ENCODE measurements around the gene CD38.

DNA sequence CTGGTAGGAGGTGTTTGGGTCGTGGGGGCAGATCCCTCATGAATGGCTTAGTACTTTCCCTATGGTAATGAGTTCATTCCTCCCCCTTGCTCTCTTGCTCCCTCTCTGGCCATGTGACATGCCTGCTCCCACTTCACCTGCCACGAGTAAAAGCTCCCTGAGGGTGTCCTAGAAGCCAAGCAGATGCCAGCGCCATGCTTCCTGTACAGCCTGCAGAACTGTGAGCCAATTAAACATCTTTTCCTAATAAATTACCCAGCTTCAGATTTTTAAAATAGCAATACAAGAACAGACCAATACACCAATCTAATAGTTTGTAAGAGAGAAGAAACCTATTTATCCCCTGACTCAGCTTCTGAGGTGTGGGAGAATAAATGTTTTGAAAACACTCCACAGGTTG lies 99.9 kb downstream of the CD38 start:
- TF ChIP-seq NFIC (IDR thresholded peaks at IDR 0.05) = no peak
- TF ChIP-seq, protein P1, sequence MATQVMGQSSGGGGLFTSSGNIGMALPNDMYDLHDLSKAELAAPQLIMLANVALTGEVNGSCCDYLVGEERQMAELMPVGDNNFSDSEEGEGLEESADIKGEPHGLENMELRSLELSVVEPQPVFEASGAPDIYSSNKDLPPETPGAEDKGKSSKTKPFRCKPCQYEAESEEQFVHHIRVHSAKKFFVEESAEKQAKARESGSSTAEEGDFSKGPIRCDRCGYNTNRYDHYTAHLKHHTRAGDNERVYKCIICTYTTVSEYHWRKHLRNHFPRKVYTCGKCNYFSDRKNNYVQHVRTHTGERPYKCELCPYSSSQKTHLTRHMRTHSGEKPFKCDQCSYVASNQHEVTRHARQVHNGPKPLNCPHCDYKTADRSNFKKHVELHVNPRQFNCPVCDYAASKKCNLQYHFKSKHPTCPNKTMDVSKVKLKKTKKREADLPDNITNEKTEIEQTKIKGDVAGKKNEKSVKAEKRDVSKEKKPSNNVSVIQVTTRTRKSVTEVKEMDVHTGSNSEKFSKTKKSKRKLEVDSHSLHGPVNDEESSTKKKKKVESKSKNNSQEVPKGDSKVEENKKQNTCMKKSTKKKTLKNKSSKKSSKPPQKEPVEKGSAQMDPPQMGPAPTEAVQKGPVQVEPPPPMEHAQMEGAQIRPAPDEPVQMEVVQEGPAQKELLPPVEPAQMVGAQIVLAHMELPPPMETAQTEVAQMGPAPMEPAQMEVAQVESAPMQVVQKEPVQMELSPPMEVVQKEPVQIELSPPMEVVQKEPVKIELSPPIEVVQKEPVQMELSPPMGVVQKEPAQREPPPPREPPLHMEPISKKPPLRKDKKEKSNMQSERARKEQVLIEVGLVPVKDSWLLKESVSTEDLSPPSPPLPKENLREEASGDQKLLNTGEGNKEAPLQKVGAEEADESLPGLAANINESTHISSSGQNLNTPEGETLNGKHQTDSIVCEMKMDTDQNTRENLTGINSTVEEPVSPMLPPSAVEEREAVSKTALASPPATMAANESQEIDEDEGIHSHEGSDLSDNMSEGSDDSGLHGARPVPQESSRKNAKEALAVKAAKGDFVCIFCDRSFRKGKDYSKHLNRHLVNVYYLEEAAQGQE (IDR thresholded peaks at IDR 0.05; ENCODE audit: low read depth) = no peak
- TF ChIP-seq TAF1 (IDR thresholded peaks at IDR 0.05; ENCODE audit: low read depth) = no peak
- no peak for TF ChIP-seq TCF12 (IDR thresholded peaks at IDR 0.05; ENCODE audit: low read depth)
- TF ChIP-seq CEBPB (IDR thresholded peaks at IDR 0.05) = no peak
- TF ChIP-seq EP300 (IDR thresholded peaks at IDR 0.05; ENCODE audit: borderline replicate concordance) = no peak
- no peak for TF ChIP-seq RAD21 (IDR thresholded peaks at IDR 0.05; ENCODE audit: low read depth)

All from Ishikawa (cell line).